HL-60 (cell line): ENCODE results near the gene UNC80.
"Not testable (repeated sequence)": the region's sequence is repeated elsewhere in the genome, so short reads cannot be mapped to it uniquely, and the experiment has no call there.

Experiments
- DNase-seq, 2 experiments: peaks; one replicate each; pipeline ENCODE4 v3.0.0-alpha.2; 2010 to 2020; ENCODE audit warnings: low read depth in 1 of 2, low spot score in 1 of 2
- H3K27ac ChIP-seq: fragments of 250-450 bp; sonication (Bioruptor Pico); replicated peaks from 2 replicates; pipeline ENCODE4 v1.5.1; 2020; ENCODE audit warnings: mild to moderate bottlenecking, moderate library complexity
- H3K27me3 ChIP-seq: fragments of 250-450 bp; sonication (Bioruptor Pico); 2 replicates; pipeline ENCODE4 v1.5.1; 2021; ENCODE audit warnings: mild to moderate bottlenecking, moderate library complexity; ENCODE audit not compliant: insufficient read depth, poor library complexity, severe bottlenecking
- H3K4me3 ChIP-seq: replicated peaks from 2 replicates; pipeline ENCODE4 v1.5.1; 2011; ENCODE audit warnings: mild to moderate bottlenecking, control low read depth, low read length; ENCODE audit not compliant: insufficient read depth
- GABPA ChIP-seq: IDR thresholded peaks from 2 replicates; pipeline ENCODE4 v1.6.1; 2012; ENCODE audit warnings: low read depth
- POLR2AphosphoS5 ChIP-seq: IDR thresholded peaks from 2 replicates; pipeline ENCODE4 v1.6.1; 2012; ENCODE audit warnings: low read depth
- SPI1 ChIP-seq: IDR thresholded peaks from 2 replicates; pipeline ENCODE4 v1.6.1; 2012; ENCODE audit warnings: low read depth, mild to moderate bottlenecking, borderline replicate concordance
- TF ChIP-seq, protein P1 (sequence below): IDR thresholded peaks from one replicate; pipeline ENCODE4 v1.5.1; 2011; ENCODE audit warnings: low read length, control low read depth, inconsistent platforms; ENCODE audit not compliant: insufficient read depth
- TF ChIP-seq, protein P2 (sequence below): IDR thresholded peaks from 2 replicates; pipeline ENCODE4 v1.6.1; 2012; ENCODE audit warnings: low read depth; ENCODE audit not compliant: insufficient replicate concordance

Gene UNC80

DNA sequence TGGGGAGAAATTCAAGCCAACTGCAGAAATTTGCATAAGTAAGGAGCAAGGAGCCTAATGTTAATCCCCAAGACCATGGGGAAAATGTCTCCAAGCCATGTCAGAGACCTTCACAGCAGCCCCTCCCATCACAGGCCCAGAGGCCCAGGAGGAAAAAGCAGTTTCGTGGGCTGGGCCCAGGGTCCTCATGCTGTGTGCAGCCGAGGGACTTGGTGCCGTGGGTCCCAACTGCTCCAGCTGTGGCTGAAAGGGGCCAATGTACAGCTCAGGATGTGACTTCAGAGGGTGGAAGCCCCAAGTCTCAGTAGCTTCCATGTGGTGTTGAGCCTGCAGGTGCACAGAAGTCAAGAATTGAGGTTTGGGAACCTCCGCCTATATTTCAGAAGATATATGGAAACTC, 23.8 kb downstream of the UNC80 start:
- DNase-seq, H3K27me3 ChIP-seq, H3K4me3 ChIP-seq, H3K27ac ChIP-seq: not testable (repeated sequence)

DNA sequence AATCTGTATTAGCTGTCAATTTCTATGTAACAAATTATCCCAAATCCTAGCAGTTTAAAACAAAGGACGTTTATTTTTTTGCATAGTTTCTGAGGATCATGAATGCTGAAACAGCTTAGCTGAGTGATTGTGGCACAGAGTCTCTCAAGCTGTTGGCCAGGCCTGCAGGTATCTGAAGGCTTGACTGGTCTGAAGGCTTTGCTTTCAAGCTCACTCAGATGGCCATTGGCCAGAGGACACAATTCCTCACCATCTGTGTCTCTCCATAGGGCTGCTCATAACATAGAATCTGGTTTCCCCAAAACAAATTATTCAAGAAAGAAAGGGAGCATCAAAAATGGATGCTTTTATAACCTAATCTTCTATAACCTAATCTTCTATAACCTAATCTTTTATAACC, 33.7 kb downstream of the UNC80 start:
- Histone ChIP-seq H3K4me3 (no peak overlapping the region), H3K27ac (no peak overlapping the region), H3K27me3 (no peaks in the 10 kb centered on the region)
- DNase-seq: no peak
- TF ChIP-seq POLR2AphosphoS5 (no peak), GABPA (no peak), SPI1 (no peak)
- TF ChIP-seq, protein P1, sequence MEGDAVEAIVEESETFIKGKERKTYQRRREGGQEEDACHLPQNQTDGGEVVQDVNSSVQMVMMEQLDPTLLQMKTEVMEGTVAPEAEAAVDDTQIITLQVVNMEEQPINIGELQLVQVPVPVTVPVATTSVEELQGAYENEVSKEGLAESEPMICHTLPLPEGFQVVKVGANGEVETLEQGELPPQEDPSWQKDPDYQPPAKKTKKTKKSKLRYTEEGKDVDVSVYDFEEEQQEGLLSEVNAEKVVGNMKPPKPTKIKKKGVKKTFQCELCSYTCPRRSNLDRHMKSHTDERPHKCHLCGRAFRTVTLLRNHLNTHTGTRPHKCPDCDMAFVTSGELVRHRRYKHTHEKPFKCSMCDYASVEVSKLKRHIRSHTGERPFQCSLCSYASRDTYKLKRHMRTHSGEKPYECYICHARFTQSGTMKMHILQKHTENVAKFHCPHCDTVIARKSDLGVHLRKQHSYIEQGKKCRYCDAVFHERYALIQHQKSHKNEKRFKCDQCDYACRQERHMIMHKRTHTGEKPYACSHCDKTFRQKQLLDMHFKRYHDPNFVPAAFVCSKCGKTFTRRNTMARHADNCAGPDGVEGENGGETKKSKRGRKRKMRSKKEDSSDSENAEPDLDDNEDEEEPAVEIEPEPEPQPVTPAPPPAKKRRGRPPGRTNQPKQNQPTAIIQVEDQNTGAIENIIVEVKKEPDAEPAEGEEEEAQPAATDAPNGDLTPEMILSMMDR: no peak
- TF ChIP-seq, protein P2, sequence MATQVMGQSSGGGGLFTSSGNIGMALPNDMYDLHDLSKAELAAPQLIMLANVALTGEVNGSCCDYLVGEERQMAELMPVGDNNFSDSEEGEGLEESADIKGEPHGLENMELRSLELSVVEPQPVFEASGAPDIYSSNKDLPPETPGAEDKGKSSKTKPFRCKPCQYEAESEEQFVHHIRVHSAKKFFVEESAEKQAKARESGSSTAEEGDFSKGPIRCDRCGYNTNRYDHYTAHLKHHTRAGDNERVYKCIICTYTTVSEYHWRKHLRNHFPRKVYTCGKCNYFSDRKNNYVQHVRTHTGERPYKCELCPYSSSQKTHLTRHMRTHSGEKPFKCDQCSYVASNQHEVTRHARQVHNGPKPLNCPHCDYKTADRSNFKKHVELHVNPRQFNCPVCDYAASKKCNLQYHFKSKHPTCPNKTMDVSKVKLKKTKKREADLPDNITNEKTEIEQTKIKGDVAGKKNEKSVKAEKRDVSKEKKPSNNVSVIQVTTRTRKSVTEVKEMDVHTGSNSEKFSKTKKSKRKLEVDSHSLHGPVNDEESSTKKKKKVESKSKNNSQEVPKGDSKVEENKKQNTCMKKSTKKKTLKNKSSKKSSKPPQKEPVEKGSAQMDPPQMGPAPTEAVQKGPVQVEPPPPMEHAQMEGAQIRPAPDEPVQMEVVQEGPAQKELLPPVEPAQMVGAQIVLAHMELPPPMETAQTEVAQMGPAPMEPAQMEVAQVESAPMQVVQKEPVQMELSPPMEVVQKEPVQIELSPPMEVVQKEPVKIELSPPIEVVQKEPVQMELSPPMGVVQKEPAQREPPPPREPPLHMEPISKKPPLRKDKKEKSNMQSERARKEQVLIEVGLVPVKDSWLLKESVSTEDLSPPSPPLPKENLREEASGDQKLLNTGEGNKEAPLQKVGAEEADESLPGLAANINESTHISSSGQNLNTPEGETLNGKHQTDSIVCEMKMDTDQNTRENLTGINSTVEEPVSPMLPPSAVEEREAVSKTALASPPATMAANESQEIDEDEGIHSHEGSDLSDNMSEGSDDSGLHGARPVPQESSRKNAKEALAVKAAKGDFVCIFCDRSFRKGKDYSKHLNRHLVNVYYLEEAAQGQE: no peak

DNA sequence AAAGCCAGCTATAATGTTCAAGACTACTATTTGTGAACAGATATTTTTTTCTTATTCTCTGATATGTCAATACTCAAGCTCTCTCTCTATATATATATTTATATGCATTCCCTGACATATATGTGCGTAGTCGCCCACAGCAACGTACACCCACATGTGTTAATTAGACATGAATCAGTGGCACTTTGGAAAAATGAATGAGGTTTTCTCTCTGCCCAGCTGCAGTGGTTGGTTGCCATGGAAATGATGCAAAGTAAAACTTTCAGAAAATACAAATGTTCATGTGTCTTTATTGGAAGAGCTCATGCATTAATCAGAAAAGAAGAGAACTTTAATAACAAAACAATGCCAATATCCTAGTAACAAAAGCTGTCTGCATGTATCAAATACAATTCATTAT, 34.7 kb downstream of the UNC80 start:
- Histone ChIP-seq H3K27ac (no peak overlapping the region), H3K27me3 (no peaks in the 10 kb centered on the region), H3K4me3 (no peak overlapping the region)
- TF ChIP-seq, protein P1: no peak
- TF ChIP-seq POLR2AphosphoS5 (no peak), GABPA (no peak), SPI1 (no peak)
- TF ChIP-seq, protein P2: no peak
- no peak for DNase-seq

DNA sequence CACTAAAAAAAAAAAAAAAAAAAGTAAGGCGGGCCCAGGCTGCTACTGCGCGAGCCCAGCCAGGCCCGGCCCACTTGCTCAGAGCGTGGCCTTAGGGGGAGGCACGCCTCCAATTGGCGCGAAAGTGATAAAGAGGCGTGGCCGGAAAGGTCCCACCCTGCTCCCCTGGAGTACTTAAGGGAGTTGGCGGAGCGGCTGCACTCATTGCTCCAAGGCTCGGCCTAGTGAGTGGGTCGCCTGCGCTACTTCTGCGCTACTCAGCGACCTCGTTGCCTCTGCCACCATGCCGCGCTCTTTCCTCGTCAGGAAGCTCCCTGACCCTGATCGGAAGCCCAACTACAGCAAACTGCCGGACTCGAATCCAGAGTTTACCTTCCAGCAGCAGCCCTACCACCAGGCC, 36.9 kb downstream of the UNC80 start:
- no peak overlapping the region for H3K27ac ChIP-seq
- TF ChIP-seq POLR2AphosphoS5: no peak
- TF ChIP-seq SPI1: no peak
- TF ChIP-seq, protein P2: no peak
- TF ChIP-seq, protein P1: no peak
- TF ChIP-seq GABPA: no peak
- H3K27me3 ChIP-seq: no peaks in the 10 kb centered on the region
- no peak overlapping the region for H3K4me3 ChIP-seq
- DNase-seq: no peak
